ENCODE results near the gene PIM2.

- TF ChIP-seq POLR2A (IDR thresholded peaks at IDR 0.05; ENCODE audit: low read depth, low read length) (no peak), RAD21 (IDR thresholded peaks at IDR 0.05; ENCODE audit: low read length) (no peak), CTCF (conservative IDR thresholded peaks at IDR 0.05; ENCODE audit: low read depth, low read length) (no peak), BHLHE40 (IDR thresholded peaks at IDR 0.05; ENCODE audit: low read depth, low read length) (no peak), USF2 (IDR thresholded peaks at IDR 0.05; ENCODE audit: low read depth, low read length) (no peak), CEBPB (IDR thresholded peaks at IDR 0.05; ENCODE audit: low read depth, low read length) (no peak), MAFK (IDR thresholded peaks at IDR 0.05; ENCODE audit: low read depth, low read length) (no peak), RFX5 (IDR thresholded peaks at IDR 0.05; ENCODE audit: low read depth, low read length) (no peak)
These were observed 20.9 kb upstream of the PIM2 start for GRCh38 chrX:48939524-48940228.
